ENCODE results near the gene RP9.

RP9 gene

DNA sequence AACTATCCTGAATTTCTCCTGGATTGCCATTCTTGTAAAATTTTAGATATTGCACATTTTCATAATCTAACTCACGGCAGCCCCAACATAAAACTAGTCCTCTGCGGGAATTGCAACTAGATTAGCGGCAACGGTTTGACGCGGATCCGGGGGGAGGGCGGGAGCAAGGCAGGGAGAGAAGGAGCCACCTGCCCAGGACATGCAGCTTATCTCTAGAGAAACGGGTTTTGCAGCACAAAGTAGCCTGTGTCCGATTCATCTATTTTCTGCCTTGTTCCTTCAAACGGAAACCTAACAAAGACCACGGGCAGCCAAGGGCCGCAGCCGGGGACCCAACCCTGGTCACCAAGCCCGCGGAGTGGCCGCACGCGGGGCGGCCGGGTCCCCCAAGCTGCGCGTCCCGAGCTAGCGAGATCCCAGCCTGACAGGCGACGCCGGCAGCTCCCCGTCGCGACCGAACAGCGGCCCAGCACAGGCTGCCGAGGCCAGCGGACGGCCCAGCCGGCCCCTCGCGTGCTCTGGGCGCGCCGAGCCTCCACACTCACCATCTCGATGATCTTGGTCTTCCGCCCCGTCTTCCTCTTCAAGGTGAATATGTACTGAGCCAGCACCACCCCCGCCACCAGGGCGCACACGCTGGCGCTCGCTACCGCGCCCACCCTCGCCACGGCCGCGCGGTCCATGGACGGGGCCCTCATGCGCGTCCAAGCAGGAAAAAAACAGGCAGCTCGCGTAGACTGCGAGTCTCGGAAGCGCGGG is 47.0 kb downstream of the RP9 start, which contains the start of gene NT5C3A:
NT5C3A (minus strand) TSS at position 754 of the 759 bp plus-strand sequence; CDS start at position 683, 71 bp downstream.
- no peak for DNase-seq (ENCODE audit: low read depth)

DNA sequence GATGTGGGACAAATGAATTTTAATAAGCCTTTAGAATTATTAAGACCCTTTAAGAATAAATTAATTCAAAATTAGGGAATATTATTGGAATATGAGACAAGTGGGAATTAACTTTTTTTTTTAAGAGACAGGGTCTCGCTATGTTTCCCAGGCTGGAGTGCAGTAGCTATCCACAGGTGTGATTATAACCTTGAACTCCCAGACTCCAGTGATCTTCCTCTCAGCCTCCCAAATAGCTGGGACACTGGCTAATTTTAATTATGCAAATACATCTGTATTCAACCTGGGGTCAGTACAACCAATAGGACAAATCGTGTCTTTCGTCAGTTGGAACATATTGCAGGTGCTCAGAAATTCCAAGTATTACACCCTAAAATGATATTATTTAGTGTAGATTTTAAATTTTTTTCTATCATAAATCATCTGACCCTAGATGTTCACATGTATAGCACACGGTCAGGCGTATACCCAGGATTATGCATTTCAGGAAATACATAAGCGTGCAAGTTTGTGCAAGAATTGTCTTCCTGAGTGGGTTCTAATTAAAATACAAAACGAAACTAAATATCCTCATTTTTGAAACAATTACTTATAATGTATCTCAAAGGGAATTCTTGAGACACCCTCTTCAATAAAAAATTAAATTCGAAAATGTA is 47.8 kb downstream of the RP9 start:
- DNase-seq (ENCODE audit: low read depth), result no peak

- DNase-seq (ENCODE audit: low read depth), result no peak
Measured at GRCh38 chr7:33059635-33060034, 49.6 kb downstream of the RP9 start.

- no peak for DNase-seq (ENCODE audit: low read depth)
Measured at GRCh38 chr7:33055158-33055557, 54.0 kb downstream of the RP9 start.

GRCh38 chr7:33054261-33054964 is 54.8 kb downstream of the RP9 start:
- DNase-seq (ENCODE audit: low read depth), result no peak

- no peak for DNase-seq (ENCODE audit: low read depth)
Measured at GRCh38 chr7:33053721-33054120, 55.5 kb downstream of the RP9 start.

- DNase-seq (ENCODE audit: low read depth), result peak; percentile 39
Measured at GRCh38 chr7:33050535-33051318, 58.5 kb downstream of the RP9 start.

- no peak for DNase-seq (ENCODE audit: low read depth)
Measured at GRCh38 chr7:33048704-33049103, 60.5 kb downstream of the RP9 start.

GRCh38 chr7:33048257-33048656 is 60.9 kb downstream of the RP9 start:
- DNase-seq (ENCODE audit: low read depth), result no peak

DNA sequence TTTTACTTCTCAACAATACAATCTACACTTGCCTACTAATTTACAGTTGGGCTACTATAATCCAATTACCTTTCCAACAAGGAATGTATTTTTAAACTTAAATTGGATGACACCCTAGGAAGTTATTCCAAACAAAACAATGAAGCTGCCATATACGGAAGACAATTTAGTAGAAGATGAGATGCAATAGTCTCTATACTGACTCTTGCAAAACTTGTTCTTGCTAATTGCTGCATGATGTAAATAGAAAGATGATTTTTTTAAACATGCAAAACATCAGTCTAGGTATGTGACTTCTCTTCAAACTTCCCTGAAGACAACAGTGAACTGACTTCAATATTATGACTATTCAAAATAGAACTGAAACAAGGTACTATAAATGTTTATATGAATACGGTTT is 64.2 kb downstream of the RP9 start:
- DNase-seq (ENCODE audit: low read depth), result peak; percentile 42

Measured in fibroblast of gingiva (primary cell).